ENCODE results near the gene AARS2. TPM values are rescaled to one million over a fixed set of nuclear protein-coding genes. Genes with fewer than 3 reads are reported as not detected.
"Not testable (repeated sequence)": the region's sequence is repeated elsewhere in the genome, so short reads cannot be mapped to it uniquely, and the experiment has no call there.

The AARS2 gene
- total RNA-seq, 4 donors from 2014 or later: 6.6 to 10.2 (median 7.8) TPM

DNA sequence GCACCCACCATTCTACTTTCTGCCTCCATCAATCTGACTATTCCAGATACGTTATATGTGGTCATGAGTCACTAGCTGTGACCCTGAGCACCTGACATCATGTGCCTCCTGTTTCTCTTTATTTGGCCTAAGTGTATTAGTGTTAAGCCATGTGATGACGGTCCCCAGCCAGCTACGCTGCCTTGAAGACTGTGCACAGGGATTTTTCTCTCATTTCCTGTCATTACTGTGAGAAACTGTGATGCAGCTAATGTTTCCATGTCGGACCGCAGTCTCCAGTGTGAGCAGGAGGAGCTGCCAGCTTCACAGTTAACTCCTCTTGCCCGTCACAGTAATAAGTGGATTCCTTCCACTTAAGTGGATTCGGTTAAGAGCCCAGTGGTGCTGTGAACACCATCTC is 19.4 kb upstream of the AARS2 start:
- no peak for DNase-seq (ENCODE audit: extremely low spot score)
- H3K4me3 ChIP-seq: no peak overlapping the region
- WGBS: 48% methylated on average over 7 of the region's 7 CpGs
- H3K27ac ChIP-seq (replicated peaks in 1 of 4): no peak overlapping the region
- no peaks in the 10 kb centered on the region for H3K36me3 ChIP-seq
- no peak for TF ChIP-seq EP300 (IDR thresholded peaks at IDR 0.05)
- TF ChIP-seq POLR2AphosphoS5 (IDR thresholded peaks at IDR 0.05): no peak
- intact Hi-C loops (cut with DNase I): loop anchor here (10.0 kb wide), 1 partner anchor 238 kb away; no protein-coding TSS in a partner anchor
- peaks cover 0 to 30% (median 0%) of the 10 kb centered on the region in 4 donors for H3K27me3 ChIP-seq
- no peaks in the 10 kb centered on the region for H3K9me3 ChIP-seq
- H3K4me1 ChIP-seq: no peaks in the 10 kb centered on the region

DNA sequence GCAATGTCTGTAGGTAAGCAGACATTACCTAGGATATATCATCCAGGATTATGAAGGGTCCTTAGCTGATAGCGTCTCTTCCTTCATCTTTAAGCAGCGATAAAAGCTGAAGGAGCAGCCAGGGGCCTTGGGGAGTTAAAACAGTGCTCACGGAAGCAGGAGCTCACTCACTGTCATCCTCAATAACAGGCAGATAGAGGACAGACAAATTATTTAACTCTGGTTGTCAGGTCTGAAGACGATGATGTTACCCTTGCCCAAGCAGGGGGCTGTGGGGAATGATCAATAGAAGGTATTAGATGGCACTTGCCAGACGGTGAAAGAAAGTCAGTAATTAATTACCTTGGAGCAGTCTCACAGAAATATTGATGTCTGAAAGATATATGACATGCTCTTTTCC is 16.7 kb upstream of the AARS2 start:
- no peaks in the 10 kb centered on the region for H3K4me1 ChIP-seq
- DNase-seq (ENCODE audit: extremely low spot score): no peak
- 60% methylated on average over 5 of the region's 5 CpGs for WGBS
- intact Hi-C loops (cut with DNase I): loop anchor here (10.0 kb wide), 1 partner anchor 235 kb away; no protein-coding TSS in a partner anchor
- no peaks in the 10 kb centered on the region for H3K9me3 ChIP-seq
- TF ChIP-seq, protein P1, sequence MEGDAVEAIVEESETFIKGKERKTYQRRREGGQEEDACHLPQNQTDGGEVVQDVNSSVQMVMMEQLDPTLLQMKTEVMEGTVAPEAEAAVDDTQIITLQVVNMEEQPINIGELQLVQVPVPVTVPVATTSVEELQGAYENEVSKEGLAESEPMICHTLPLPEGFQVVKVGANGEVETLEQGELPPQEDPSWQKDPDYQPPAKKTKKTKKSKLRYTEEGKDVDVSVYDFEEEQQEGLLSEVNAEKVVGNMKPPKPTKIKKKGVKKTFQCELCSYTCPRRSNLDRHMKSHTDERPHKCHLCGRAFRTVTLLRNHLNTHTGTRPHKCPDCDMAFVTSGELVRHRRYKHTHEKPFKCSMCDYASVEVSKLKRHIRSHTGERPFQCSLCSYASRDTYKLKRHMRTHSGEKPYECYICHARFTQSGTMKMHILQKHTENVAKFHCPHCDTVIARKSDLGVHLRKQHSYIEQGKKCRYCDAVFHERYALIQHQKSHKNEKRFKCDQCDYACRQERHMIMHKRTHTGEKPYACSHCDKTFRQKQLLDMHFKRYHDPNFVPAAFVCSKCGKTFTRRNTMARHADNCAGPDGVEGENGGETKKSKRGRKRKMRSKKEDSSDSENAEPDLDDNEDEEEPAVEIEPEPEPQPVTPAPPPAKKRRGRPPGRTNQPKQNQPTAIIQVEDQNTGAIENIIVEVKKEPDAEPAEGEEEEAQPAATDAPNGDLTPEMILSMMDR (IDR thresholded peaks at IDR 0.05): no peak
- TF ChIP-seq POLR2A (IDR thresholded peaks at IDR 0.05; ENCODE audit: low read depth): no peak
- no peak for TF ChIP-seq POLR2AphosphoS5 (IDR thresholded peaks at IDR 0.05)
- TF ChIP-seq EP300 (IDR thresholded peaks at IDR 0.05): no peak
- no peak overlapping the region for H3K4me3 ChIP-seq
- no peak overlapping the region for H3K27ac ChIP-seq (replicated peaks in 1 of 4)
- no peaks in the 10 kb centered on the region for H3K36me3 ChIP-seq
- H3K27me3 ChIP-seq: peaks cover 0 to 27% (median 0%) of the 10 kb centered on the region in 4 donors

DNA sequence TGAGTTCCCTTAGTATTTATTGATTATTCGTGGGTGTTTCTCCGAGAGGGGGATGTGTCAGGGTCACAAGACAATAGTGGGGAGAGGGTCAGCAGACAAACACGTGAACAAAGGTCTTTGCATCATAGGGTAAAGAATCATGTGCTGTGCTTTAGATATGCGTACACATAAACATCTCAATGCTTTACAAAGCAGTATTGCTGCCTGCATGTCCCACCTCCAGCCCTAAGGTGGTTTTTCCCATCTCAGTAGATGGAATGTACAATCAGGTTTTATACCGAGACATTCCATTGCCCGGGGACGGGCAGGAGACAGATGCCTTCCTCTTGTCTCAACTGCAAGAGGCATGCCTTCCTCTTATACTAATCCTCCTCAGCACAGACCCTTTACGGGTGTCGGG is 15.1 kb upstream of the AARS2 start:
- H3K27ac ChIP-seq (replicated peaks in 1 of 4); H3K4me3 ChIP-seq; H3K4me1 ChIP-seq; H3K36me3 ChIP-seq; H3K9me3 ChIP-seq; DNase-seq (ENCODE audit: extremely low spot score); intact Hi-C loops (cut with DNase I): not testable (repeated sequence)
- WGBS: 50% methylated on average over 7 of the region's 9 CpGs
- H3K27me3 ChIP-seq: peaks cover 0 to 16% (median 0%) of the 10 kb centered on the region in 4 donors

DNA sequence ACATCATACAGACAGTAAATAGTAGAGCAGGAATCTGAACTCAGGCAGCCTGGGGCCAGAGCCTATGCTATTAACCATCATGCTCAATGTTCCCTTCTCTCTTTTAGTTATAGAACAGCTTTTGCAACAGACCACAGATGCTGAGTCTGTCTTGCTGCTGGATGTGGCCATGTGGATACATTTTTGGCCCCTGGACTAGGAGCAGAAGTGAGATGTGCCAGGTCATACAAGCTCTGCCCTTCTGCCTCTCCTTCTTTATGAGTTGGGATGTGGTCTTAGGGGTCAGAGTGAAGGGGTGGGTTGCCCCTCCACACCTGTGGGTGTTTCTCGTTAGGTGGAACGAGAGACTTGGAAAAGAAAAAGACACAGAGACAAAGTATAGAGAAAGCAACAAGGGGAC is 14.6 kb upstream of the AARS2 start:
- intact Hi-C loops (cut with DNase I): no loop called here
- Histone ChIP-seq H3K9me3 (no peaks in the 10 kb centered on the region), H3K4me1 (no peaks in the 10 kb centered on the region), H3K36me3 (no peaks in the 10 kb centered on the region), H3K27me3 (peaks cover 0 to 16% (median 0%) of the 10 kb centered on the region in 4 donors), H3K4me3 (no peak overlapping the region), H3K27ac (replicated peaks in 1 of 4) (no peak overlapping the region)
- DNase-seq (ENCODE audit: extremely low spot score): no peak
- 67% methylated on average over 2 of the region's 2 CpGs for WGBS
- TF ChIP-seq, protein P1 (IDR thresholded peaks at IDR 0.05): no peak
- TF ChIP-seq EP300 (IDR thresholded peaks at IDR 0.05) (no peak), POLR2A (IDR thresholded peaks at IDR 0.05; ENCODE audit: low read depth) (no peak), POLR2AphosphoS5 (IDR thresholded peaks at IDR 0.05) (no peak)

DNA sequence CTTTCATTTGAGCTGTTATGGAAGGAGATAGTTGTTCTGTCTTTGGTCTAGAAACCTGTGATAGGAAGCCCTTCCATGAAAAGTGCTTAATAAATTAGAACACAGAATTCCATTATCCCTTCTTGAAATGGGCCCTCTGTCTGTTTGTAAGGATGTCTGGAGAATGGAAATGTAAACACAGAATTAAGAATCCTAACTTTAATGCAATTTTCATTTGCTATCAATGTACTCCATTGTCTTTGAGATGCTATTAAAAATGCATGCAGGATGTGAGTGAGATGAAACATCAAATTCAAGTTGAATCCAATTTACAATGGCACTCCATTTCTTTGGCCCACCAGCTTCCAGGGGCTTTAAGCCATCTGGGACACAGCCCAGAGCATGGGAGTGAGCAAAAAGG is 13.9 kb upstream of the AARS2 start:
- Histone ChIP-seq H3K27ac (replicated peaks in 1 of 4) (no peak overlapping the region), H3K4me3 (no peak overlapping the region), H3K27me3 (peaks cover 0 to 16% (median 0%) of the 10 kb centered on the region in 4 donors), H3K36me3 (no peaks in the 10 kb centered on the region), H3K4me1 (no peaks in the 10 kb centered on the region), H3K9me3 (no peaks in the 10 kb centered on the region)
- intact Hi-C loops (cut with DNase I): no loop called here
- no peak for DNase-seq (ENCODE audit: extremely low spot score)
- no peak for TF ChIP-seq EP300 (IDR thresholded peaks at IDR 0.05)
- no peak for TF ChIP-seq POLR2A (IDR thresholded peaks at IDR 0.05; ENCODE audit: low read depth)
- TF ChIP-seq POLR2AphosphoS5 (IDR thresholded peaks at IDR 0.05): no peak
- TF ChIP-seq, protein P1 (IDR thresholded peaks at IDR 0.05): no peak

DNA sequence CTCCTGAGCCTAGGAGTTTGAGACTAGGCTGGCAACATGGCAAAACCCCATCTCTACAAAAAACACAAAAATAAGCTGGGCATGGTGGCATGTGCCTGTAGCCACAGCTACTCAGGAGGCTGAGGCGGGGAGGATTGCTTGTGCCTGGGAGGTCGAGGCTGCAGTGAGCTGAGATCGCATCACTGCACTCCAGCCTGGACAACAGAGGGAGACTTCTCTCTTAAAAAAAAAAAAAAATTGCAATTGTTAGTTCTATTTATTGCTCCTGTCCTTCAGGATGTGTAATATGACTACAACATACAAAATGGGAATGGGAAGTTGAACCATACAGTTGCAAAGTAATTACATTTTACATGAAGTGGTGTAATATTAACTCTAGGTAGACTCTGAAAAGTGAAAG is 8.1 kb upstream of the AARS2 start:
- intact Hi-C loops (cut with DNase I): no loop called here
- Histone ChIP-seq H3K36me3 (no peaks in the 10 kb centered on the region), H3K9me3 (no peaks in the 10 kb centered on the region), H3K27me3 (peaks cover 0 to 21% (median 0%) of the 10 kb centered on the region in 4 donors), H3K4me3 (no peak overlapping the region), H3K4me1 (no peaks in the 10 kb centered on the region), H3K27ac (replicated peaks in 1 of 4) (no peak overlapping the region)
- no peak for DNase-seq (ENCODE audit: extremely low spot score)
- TF ChIP-seq EP300 (IDR thresholded peaks at IDR 0.05): no peak
- no peak for TF ChIP-seq POLR2AphosphoS5 (IDR thresholded peaks at IDR 0.05)
- TF ChIP-seq, protein P1 (IDR thresholded peaks at IDR 0.05): no peak
- TF ChIP-seq POLR2A (IDR thresholded peaks at IDR 0.05; ENCODE audit: low read depth): no peak
- WGBS: 82% methylated on average over 3 of the region's 3 CpGs

DNA sequence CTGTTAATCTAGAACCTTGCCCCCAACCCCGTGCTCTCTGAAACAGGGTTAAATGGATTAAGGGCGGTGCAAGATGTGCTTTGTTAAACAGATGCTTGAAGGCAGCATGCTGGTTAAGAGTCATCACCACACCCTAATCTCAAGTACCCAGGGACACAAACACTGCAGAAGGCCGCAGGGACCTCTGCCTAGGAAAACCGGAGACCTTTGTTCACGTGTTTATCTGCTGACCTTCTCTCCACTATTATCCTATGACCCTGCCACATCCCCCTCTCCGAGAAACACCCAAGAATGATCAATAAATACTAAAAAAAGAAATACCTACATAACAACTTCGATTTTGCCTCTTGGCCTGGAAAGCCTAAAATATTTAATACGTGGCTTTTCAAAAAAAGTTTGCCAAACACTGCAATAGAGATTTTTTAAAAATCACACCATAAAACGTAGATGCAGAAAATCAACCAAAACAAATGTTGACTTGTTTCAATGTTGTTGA is 4.0 kb upstream of the AARS2 start:
- H3K4me3 ChIP-seq; intact Hi-C loops (cut with DNase I); H3K9me3 ChIP-seq; DNase-seq (ENCODE audit: extremely low spot score); H3K27ac ChIP-seq (replicated peaks in 1 of 4); H3K36me3 ChIP-seq: not testable (repeated sequence)
- 73% methylated on average over 9 of the region's 9 CpGs for WGBS
- H3K27me3 ChIP-seq: peaks cover 0 to 21% (median 0%) of the 10 kb centered on the region in 4 donors
- H3K4me1 ChIP-seq: peaks cover 4 to 12% (median 8%) of the 10 kb centered on the region in 4 donors
